Measurements from ENCODE around the gene TXNDC9. TPM values are rescaled to one million over a fixed set of nuclear protein-coding genes. Genes with fewer than 3 reads are reported as not detected.
"Not testable (repeated sequence)": the region's sequence is repeated elsewhere in the genome, so short reads cannot be mapped to it uniquely, and the experiment has no call there.

The TXNDC9 gene
- total and polyA plus RNA-seq, 2 donors, result 36.8 to 59.8 TPM

DNA sequence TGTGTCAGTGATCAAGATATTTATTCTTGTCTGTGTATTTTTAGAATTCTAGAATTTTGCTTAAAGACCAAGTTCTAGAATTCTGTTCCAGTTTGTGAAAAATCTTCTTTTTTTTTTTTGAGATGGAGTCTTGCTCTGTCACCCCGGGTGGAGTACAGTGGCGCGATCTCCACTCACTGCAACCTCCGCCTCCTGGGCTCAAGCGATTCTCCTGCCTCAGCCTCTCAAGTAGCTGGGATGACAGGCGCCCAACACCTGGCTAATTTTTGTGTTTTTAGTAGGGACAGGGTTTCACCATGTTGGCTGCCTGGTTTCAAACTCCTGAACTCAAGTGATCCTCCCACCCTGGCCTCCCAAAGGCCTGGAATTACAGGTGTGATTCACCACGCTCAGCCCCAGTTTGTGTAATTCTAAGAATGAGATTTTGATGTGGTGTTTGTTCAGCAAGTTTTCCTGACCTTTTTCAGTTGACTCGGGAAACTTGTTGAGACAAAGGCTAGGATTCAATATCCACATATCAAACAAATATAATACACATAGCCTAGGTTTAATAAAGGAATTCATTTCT, 4.6 kb upstream of the TXNDC9 start:
- no peak overlapping the region for H3K27ac ChIP-seq (ENCODE audit: low read depth in 1 of 2, low read length in 1 of 2)
- no peaks in the 10 kb centered on the region for H3K36me3 ChIP-seq (ENCODE audit: control insufficient read depth in 2 of 2, insufficient read depth in 2 of 2, low read length in 1 of 2)
- H3K4me3 ChIP-seq (ENCODE audit: low read length in 2 of 2), result no peak overlapping the region
- H3K4me1 ChIP-seq (ENCODE audit: control insufficient read depth in 2 of 2, insufficient read depth in 2 of 2, low read length in 2 of 2), result no peaks in the 10 kb centered on the region
- no peaks in the 10 kb centered on the region for H3K9me3 ChIP-seq (ENCODE audit: control insufficient read depth in 2 of 2, insufficient read depth in 1 of 2, low read length in 1 of 2)
- DNase-seq (ENCODE audit: low read depth in 6 of 9, low spot score in 9 of 9), result no peak
- WGBS, result 96% methylated on average over 8 of the region's 8 CpGs
- no peaks in the 10 kb centered on the region for H3K27me3 ChIP-seq (ENCODE audit: control insufficient read depth in 2 of 2, insufficient read depth in 1 of 2, low read length in 1 of 2)

DNA sequence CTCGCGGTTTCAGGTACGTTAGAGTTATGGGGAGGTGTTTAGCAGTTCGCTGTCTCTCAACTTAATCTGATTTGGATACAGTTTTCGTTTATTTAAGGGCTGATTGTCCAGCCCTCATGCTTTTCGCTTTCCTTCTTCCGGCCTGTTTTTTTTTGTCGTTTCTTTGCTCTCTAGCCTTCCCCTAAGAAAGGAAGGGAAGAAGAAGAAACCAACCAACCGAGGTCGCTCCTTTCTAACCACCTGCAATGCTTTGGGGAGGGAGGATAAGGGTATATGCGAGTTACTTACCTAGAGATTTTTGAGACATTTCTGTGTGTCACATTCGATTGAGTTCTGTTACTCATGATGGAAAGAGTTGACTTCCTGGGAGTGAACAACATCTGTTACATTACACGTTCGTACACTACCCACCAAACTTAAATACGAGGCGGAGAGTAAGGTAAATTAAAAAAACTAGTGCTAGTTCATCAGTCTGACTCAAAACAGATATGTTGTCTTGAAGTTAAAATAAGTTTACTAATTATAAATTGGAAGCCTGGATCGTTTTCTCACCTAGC, 2.0 kb upstream of the TXNDC9 start:
- H3K36me3 ChIP-seq (ENCODE audit: control insufficient read depth in 2 of 2, insufficient read depth in 2 of 2, low read length in 1 of 2), result peaks cover 0 to 5% of the 10 kb centered on the region in 2 donors
- peak overlapping the region; percentile 70 to 85 for H3K4me3 ChIP-seq (ENCODE audit: low read length in 2 of 2)
- 3% methylated on average over 17 of the region's 17 CpGs for WGBS
- H3K27ac ChIP-seq (ENCODE audit: low read depth in 1 of 2, low read length in 1 of 2), result peak overlapping the region; percentile 96
- no peaks in the 10 kb centered on the region for H3K27me3 ChIP-seq (ENCODE audit: control insufficient read depth in 2 of 2, insufficient read depth in 1 of 2, low read length in 1 of 2)
- no peaks in the 10 kb centered on the region for H3K9me3 ChIP-seq (ENCODE audit: control insufficient read depth in 2 of 2, insufficient read depth in 1 of 2, low read length in 1 of 2)
- peak; percentile 14 to 71 (median 35) for DNase-seq (ENCODE audit: low read depth in 6 of 9, low spot score in 9 of 9)
- peaks cover 4% of the 10 kb centered on the region in 2 donors for H3K4me1 ChIP-seq (ENCODE audit: control insufficient read depth in 2 of 2, insufficient read depth in 2 of 2, low read length in 2 of 2)

DNA sequence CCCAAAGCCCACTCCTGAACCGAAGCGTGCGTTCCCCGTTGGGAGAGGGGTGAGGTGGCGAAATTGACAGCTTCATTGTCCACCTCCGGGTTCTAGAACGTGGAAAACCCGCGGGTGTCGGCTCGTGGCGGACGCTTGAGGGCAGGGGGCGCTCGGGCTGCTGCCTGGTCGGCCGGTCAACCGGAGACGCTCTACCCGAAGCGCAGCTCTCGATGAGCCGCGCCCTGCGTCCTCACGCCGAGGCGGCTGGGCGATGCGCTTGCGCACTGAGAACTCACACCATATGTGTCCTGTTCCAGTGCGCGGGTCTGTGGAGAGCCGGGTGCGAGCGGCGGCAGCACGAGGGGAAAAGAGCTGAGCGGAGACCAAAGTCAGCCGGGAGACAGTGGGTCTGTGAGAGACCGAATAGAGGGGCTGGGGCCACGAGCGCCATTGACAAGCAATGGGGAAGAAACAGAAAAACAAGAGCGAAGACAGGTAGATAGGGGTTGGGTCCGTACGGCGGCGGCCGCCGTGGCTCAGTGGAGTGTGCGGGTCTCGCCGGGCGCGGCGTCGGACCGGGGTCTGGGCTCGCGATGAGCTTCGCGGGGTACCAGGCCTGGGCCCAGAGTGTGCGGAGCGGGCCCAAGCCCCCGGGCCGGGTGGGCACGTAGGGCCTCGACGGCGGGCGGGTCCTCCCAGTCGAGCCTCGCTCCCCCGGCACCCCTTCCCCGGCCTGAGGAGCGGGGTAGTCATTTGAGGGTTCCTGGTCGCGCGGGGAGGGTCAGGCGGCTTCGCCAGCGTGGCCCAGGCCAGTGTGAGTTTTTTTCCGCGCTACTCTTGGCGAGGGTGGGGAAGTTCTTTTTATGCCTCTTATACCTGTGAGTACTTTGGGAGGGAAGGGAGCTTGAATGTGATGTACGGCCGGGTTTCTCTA, 1.2 kb upstream of the TXNDC9 start, which contains the start of gene EIF5B:
Gene EIF5B, plus strand, starts transcription at position 277 of the 916 bp plus-strand sequence. Its CDS starts 166 bp downstream, at position 443.
- H3K4me3 ChIP-seq (ENCODE audit: low read length in 2 of 2), result peak within 1 kb of the TSS; percentile 70 to 85
- H3K4me1 ChIP-seq (ENCODE audit: control insufficient read depth in 2 of 2, insufficient read depth in 2 of 2, low read length in 2 of 2), result peaks cover 4% of the 10 kb centered on the region in 2 donors

DNA sequence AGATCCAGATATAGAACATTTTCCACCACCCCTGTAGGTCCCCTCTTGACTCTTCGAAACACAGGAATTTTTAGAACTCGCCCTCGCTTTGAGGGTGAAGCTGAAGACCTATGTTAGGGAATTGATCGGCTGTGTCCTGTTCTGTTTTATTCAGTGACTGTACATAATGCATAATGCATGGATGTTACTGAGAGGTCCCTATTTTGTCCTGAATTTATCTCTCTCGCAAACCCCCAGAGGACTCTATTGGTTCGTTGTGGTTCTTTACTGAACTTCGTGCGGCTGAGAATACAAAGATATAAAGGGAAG, 625 bp upstream of the TXNDC9 start:
- DNase-seq (ENCODE audit: low read depth in 6 of 9, low spot score in 9 of 9), result peak in 2 of 9 donors; percentile 65 to 70
- H3K27ac ChIP-seq (ENCODE audit: low read depth in 1 of 2, low read length in 1 of 2), result peak overlapping the region; percentile 96
- H3K9me3 ChIP-seq (ENCODE audit: control insufficient read depth in 2 of 2, insufficient read depth in 1 of 2, low read length in 1 of 2), result no peaks in the 10 kb centered on the region
- H3K4me3 ChIP-seq (ENCODE audit: low read length in 2 of 2), result peak overlapping the region; percentile 70 to 85
- H3K4me1 ChIP-seq (ENCODE audit: control insufficient read depth in 2 of 2, insufficient read depth in 2 of 2, low read length in 2 of 2), result peaks cover 4% of the 10 kb centered on the region in 2 donors
- H3K27me3 ChIP-seq (ENCODE audit: control insufficient read depth in 2 of 2, insufficient read depth in 1 of 2, low read length in 1 of 2), result no peaks in the 10 kb centered on the region
- peaks cover 4 to 18% of the 10 kb centered on the region in 2 donors for H3K36me3 ChIP-seq (ENCODE audit: control insufficient read depth in 2 of 2, insufficient read depth in 2 of 2, low read length in 1 of 2)
- WGBS, result under 1% methylated on average over 8 of the region's 8 CpGs

More for the DNA sequence above, 1.2 kb upstream of the TXNDC9 start, which contains the start of gene EIF5B:
- WGBS, result under 1% methylated on average over 87 of the region's 87 CpGs
- no peaks in the 10 kb centered on the region for H3K27me3 ChIP-seq (ENCODE audit: control insufficient read depth in 2 of 2, insufficient read depth in 1 of 2, low read length in 1 of 2)
- H3K36me3 ChIP-seq (ENCODE audit: control insufficient read depth in 2 of 2, insufficient read depth in 2 of 2, low read length in 1 of 2), result peaks cover 0 to 12% of the 10 kb centered on the region in 2 donors
- H3K9me3 ChIP-seq (ENCODE audit: control insufficient read depth in 2 of 2, insufficient read depth in 1 of 2, low read length in 1 of 2), result no peaks in the 10 kb centered on the region
- H3K27ac ChIP-seq (ENCODE audit: low read depth in 1 of 2, low read length in 1 of 2), result peak within 1 kb of the TSS; percentile 96
- peak; percentile 82 to 96 (median 90) for DNase-seq (ENCODE audit: low read depth in 6 of 9, low spot score in 9 of 9)

DNA sequence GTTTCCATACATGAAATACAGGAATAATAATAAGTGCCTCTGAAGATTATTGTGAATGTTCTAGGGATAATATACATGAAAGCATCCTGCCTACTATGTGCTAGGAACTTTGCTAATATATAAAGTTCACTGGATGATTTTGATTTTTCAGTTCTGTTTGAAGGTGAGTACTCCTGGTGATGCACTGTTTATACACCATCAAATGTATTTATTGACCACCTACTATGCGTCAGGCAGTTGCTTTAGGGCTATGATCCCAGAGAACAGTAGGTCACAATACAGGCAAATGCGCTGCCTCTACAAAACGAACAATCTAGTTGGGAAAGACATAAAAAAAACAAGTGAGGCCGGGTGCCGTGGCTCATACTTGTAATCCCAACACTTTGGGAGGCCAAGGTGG, 10.7 kb downstream of the TXNDC9 start:
- Histone ChIP-seq H3K27ac (ENCODE audit: low read depth in 1 of 2, low read length in 1 of 2) (no peak overlapping the region), H3K4me3 (ENCODE audit: low read length in 2 of 2) (no peak overlapping the region), H3K36me3 (ENCODE audit: control insufficient read depth in 2 of 2, insufficient read depth in 2 of 2, low read length in 1 of 2) (peaks cover 43 to 61% of the 10 kb centered on the region in 2 donors), H3K4me1 (ENCODE audit: control insufficient read depth in 2 of 2, insufficient read depth in 2 of 2, low read length in 2 of 2) (no peaks in the 10 kb centered on the region), H3K9me3 (ENCODE audit: control insufficient read depth in 2 of 2, insufficient read depth in 1 of 2, low read length in 1 of 2) (no peaks in the 10 kb centered on the region), H3K27me3 (ENCODE audit: control insufficient read depth in 2 of 2, insufficient read depth in 1 of 2, low read length in 1 of 2) (no peaks in the 10 kb centered on the region)
- over 99% methylated on average over 5 of the region's 5 CpGs for WGBS
- DNase-seq (ENCODE audit: low read depth in 6 of 9, low spot score in 9 of 9), result no peak

DNA sequence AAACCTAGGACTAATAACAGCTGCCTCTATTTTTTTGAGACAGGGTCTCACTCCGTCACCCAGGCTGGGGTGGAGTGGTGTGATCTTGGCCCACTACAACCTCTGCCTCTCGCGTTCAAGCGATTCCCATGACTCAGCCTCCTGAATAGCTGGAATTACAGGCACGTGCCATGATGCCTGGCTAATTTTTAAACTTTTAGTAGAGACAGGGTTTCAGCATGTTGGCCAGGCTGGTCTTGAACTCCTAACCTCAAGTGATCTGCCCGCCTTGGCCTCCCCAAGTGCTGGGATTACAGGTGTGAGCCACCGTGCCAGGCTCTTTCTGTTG, 18.3 kb downstream of the TXNDC9 start:
- over 99% methylated on average over 7 of the region's 7 CpGs for WGBS

DNA sequence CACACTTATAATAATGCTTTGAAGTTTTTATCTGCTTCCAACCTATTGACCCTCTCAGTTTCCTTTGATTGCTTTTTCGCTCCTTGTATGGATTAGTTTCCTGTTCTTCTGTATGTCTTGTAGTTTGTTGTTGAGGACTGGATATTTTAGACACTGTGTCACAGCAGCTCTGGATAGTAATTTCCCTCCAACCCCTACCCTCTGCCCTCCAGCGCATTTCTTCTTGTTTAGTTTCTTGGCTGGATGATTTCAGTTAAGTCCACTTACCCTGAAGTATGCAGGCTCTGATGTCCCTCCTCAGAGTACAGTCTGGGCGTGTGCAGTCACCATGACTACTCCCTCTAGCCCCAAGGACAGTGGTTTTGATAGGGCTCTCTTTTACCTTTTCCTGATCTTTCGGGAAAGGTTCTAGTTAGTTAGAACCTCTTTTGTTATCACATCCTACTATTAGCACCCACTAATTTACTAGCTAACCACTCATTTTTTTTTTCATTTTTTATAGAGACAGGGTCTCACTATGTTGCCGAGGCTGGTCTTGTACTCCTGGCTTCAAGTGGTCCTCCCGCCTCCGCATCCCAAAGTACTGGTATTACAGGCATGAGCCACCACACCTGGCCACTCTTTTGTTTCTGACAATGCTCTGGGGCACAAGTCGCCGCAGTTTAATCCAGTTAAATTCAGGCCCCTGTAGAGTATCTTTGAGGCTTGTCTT, 18.8 kb downstream of the TXNDC9 start:
- no peak for DNase-seq (ENCODE audit: low read depth in 6 of 9, low spot score in 9 of 9)
- Histone ChIP-seq H3K27ac (ENCODE audit: low read depth in 1 of 2, low read length in 1 of 2) (no peak overlapping the region), H3K9me3 (ENCODE audit: control insufficient read depth in 2 of 2, insufficient read depth in 1 of 2, low read length in 1 of 2) (no peaks in the 10 kb centered on the region), H3K36me3 (ENCODE audit: control insufficient read depth in 2 of 2, insufficient read depth in 2 of 2, low read length in 1 of 2) (peaks cover 21 to 39% of the 10 kb centered on the region in 2 donors), H3K27me3 (ENCODE audit: control insufficient read depth in 2 of 2, insufficient read depth in 1 of 2, low read length in 1 of 2) (no peaks in the 10 kb centered on the region), H3K4me3 (ENCODE audit: low read length in 2 of 2) (no peak overlapping the region), H3K4me1 (ENCODE audit: control insufficient read depth in 2 of 2, insufficient read depth in 2 of 2, low read length in 2 of 2) (no peaks in the 10 kb centered on the region)
- WGBS, result 98% methylated on average over 9 of the region's 9 CpGs

More for the DNA sequence above, 18.3 kb downstream of the TXNDC9 start:
- H3K4me1 ChIP-seq (ENCODE audit: control insufficient read depth in 2 of 2, insufficient read depth in 2 of 2, low read length in 2 of 2); H3K27me3 ChIP-seq (ENCODE audit: control insufficient read depth in 2 of 2, insufficient read depth in 1 of 2, low read length in 1 of 2); H3K4me3 ChIP-seq (ENCODE audit: low read length in 2 of 2); H3K9me3 ChIP-seq (ENCODE audit: control insufficient read depth in 2 of 2, insufficient read depth in 1 of 2, low read length in 1 of 2); H3K27ac ChIP-seq (ENCODE audit: low read depth in 1 of 2, low read length in 1 of 2); DNase-seq (ENCODE audit: low read depth in 6 of 9, low spot score in 9 of 9): not testable (repeated sequence)
- H3K36me3 ChIP-seq (ENCODE audit: control insufficient read depth in 2 of 2, insufficient read depth in 2 of 2, low read length in 1 of 2), result peaks cover 22 to 43% of the 10 kb centered on the region in 2 donors

DNA sequence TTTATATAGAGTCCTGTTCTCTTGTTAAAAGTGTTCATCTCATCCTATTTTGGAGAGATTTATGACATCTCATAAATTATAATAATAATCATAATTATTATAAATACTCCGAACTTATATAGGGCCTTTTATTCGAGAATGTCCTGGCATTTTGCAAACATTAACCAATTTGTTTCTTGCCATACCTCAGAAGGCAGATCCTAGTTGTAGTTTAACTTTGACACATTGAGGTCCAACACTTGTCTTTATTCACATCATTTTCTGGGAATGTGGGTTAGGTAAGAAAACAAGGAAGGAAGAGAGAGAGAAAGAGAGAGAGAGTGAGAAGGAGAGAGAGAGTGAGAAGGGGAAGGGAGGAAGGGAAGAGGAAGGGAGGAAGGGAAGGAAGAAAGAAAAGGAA, 35.0 kb downstream of the TXNDC9 start, which contains the start of gene LYG1:
Gene LYG1, minus strand, starts transcription at position 101 of the 400 bp plus-strand sequence. CDS start 5,527 bp downstream, outside the sequence.
- DNase-seq (ENCODE audit: low read depth in 6 of 9, low spot score in 9 of 9); H3K4me1 ChIP-seq (ENCODE audit: control insufficient read depth in 2 of 2, insufficient read depth in 2 of 2, low read length in 2 of 2); H3K27me3 ChIP-seq (ENCODE audit: control insufficient read depth in 2 of 2, insufficient read depth in 1 of 2, low read length in 1 of 2); H3K4me3 ChIP-seq (ENCODE audit: low read length in 2 of 2); H3K36me3 ChIP-seq (ENCODE audit: control insufficient read depth in 2 of 2, insufficient read depth in 2 of 2, low read length in 1 of 2); H3K9me3 ChIP-seq (ENCODE audit: control insufficient read depth in 2 of 2, insufficient read depth in 1 of 2, low read length in 1 of 2); H3K27ac ChIP-seq (ENCODE audit: low read depth in 1 of 2, low read length in 1 of 2): not testable (repeated sequence)
- WGBS, result 99% methylated on average over 2 of the region's 2 CpGs

Measured in thymus (tissue), 11 donors.